Measurements from ENCODE around the gene HOXC13.

DNA sequence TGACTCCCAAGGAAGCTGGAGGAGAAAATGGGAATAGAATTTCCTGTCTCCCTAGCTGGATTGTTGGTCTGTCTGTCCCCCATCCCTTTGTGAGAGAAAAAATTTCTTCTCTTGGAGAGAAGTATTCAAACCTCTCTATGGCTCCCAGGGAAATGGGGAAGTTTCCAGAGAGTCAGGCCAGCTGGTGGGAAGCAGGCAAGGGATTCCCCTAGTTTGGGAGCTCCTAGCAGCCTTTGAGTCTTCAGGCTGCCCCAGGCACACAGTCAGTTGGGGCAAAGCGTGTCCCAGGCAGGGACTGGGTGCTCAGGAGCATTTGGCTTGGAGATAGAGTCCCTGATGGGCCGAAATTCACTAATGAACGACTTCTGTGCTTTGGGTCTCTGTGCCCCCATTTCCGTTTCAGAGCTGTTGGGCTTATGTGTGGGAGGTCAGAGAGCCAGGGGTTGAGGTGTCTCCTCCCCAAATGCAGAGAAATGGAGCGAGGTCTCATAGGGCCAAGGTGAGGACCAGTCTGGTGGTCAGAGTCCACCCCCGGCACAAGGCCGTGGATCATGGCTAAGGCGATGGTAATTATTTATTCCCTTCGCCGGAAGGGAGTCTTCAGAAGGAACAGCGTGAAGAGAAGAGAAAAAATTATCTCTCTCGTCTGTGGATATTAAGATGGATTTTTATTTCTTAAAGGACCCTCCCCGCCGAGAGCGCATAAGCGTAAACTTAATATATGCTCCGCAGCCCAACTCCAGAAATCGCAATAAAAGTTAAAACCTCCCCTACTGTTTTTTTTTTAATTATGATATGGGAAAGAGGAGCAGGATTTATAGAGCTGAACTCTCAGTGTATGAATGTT lies 54.8 kb downstream of the HOXC13 start:
- peak; percentile 18 for TF ChIP-seq EZH2phosphoT487 (IDR thresholded peaks at IDR 0.05; ENCODE audit: unreplicated experiment)
- TF ChIP-seq, protein P1, sequence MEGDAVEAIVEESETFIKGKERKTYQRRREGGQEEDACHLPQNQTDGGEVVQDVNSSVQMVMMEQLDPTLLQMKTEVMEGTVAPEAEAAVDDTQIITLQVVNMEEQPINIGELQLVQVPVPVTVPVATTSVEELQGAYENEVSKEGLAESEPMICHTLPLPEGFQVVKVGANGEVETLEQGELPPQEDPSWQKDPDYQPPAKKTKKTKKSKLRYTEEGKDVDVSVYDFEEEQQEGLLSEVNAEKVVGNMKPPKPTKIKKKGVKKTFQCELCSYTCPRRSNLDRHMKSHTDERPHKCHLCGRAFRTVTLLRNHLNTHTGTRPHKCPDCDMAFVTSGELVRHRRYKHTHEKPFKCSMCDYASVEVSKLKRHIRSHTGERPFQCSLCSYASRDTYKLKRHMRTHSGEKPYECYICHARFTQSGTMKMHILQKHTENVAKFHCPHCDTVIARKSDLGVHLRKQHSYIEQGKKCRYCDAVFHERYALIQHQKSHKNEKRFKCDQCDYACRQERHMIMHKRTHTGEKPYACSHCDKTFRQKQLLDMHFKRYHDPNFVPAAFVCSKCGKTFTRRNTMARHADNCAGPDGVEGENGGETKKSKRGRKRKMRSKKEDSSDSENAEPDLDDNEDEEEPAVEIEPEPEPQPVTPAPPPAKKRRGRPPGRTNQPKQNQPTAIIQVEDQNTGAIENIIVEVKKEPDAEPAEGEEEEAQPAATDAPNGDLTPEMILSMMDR (conservative IDR thresholded peaks at IDR 0.05; ENCODE audit: low read depth in 2 of 2): no peak
- no peak for TF ChIP-seq POLR2AphosphoS5 (IDR thresholded peaks at IDR 0.05; ENCODE audit: low read depth)
- TF ChIP-seq EZH2 (IDR thresholded peaks at IDR 0.05; ENCODE audit: low read depth, unreplicated experiment): peak; percentile 98
- TF ChIP-seq, protein P2, sequence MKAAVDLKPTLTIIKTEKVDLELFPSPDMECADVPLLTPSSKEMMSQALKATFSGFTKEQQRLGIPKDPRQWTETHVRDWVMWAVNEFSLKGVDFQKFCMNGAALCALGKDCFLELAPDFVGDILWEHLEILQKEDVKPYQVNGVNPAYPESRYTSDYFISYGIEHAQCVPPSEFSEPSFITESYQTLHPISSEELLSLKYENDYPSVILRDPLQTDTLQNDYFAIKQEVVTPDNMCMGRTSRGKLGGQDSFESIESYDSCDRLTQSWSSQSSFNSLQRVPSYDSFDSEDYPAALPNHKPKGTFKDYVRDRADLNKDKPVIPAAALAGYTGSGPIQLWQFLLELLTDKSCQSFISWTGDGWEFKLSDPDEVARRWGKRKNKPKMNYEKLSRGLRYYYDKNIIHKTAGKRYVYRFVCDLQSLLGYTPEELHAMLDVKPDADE (IDR thresholded peaks at IDR 0.05): no peak

Data from GM23338 (cell line).